HEK293T (cell line): ENCODE results near the gene CYP4F22.

Experiments used
- CTCF ChIA-PET: fragments of 350-600 bp; formaldehyde crosslinking; extraction: SDS; loops from one replicate; lab custom pipeline; 2021; ENCODE audit warnings: antibody characterized with exemption, inconsistent platforms; lab: Yijun Ruan, JAX
- POLR2A ChIA-PET: fragments of 350-600 bp; formaldehyde crosslinking; extraction: SDS; loops from one replicate; lab custom pipeline; 2020; ENCODE audit warnings: antibody characterized with exemption, inconsistent platforms; lab: Yijun Ruan, JAX
- DNase-seq: peaks from one replicate; pipeline ENCODE4 v3.0.0; 2012; ENCODE audit warnings: mixed read lengths; ENCODE audit errors: extremely low spot score
- ARNT ChIP-seq: fragments of 450-650 bp; IDR thresholded peaks from 2 replicates; pipeline ENCODE4 v1.6.1; 2017; ENCODE audit warnings: mild to moderate bottlenecking
- BHLHE40 ChIP-seq: fragments of 450-650 bp; IDR thresholded peaks from 2 replicates; pipeline ENCODE4 v1.6.1; 2016; ENCODE audit warnings: mild to moderate bottlenecking, moderate library complexity, borderline replicate concordance
- CTBP1 ChIP-seq: fragments of 450-650 bp; IDR thresholded peaks from 2 replicates; pipeline ENCODE4 v1.6.1; 2016; ENCODE audit warnings: borderline replicate concordance
- ELF4 ChIP-seq: fragments of 450-650 bp; IDR thresholded peaks from 2 replicates; pipeline ENCODE4 v1.6.1; 2017; ENCODE audit warnings: antibody characterized with exemption
- FOXA1 ChIP-seq: fragments of 450-650 bp; IDR thresholded peaks from 2 replicates; pipeline ENCODE4 v1.6.1; 2016; ENCODE audit warnings: mild to moderate bottlenecking
- FOXK2 ChIP-seq: fragments of 450-650 bp; IDR thresholded peaks from 2 replicates; pipeline ENCODE4 v1.6.1; 2016; ENCODE audit warnings: mild to moderate bottlenecking
- FOXM1 ChIP-seq: fragments of 450-650 bp; IDR thresholded peaks from 2 replicates; pipeline ENCODE4 v1.6.1; 2017; ENCODE audit warnings: mild to moderate bottlenecking, borderline replicate concordance
- HDGF ChIP-seq: fragments of 450-650 bp; IDR thresholded peaks from 2 replicates; pipeline ENCODE4 v1.6.1; 2017; ENCODE audit warnings: antibody characterized with exemption, borderline replicate concordance
- L3MBTL2 ChIP-seq: fragments of 450-650 bp; conservative IDR thresholded peaks from 2 replicates; pipeline ENCODE4 v1.6.1; 2016; ENCODE audit warnings: mild to moderate bottlenecking
- LEF1 ChIP-seq: fragments of 450-650 bp; IDR thresholded peaks from 2 replicates; pipeline ENCODE4 v1.6.1; 2017; ENCODE audit warnings: mild to moderate bottlenecking, borderline replicate concordance
- NFRKB ChIP-seq: fragments of 450-650 bp; IDR thresholded peaks from 2 replicates; pipeline ENCODE4 v1.6.1; 2016; ENCODE audit warnings: mild to moderate bottlenecking, moderate library complexity
- SP1 ChIP-seq: fragments of 450-650 bp; IDR thresholded peaks from 2 replicates; pipeline ENCODE4 v1.6.1; 2017
- SUZ12 ChIP-seq: fragments of 450-650 bp; IDR thresholded peaks from 2 replicates; pipeline ENCODE4 v1.6.1; 2016; ENCODE audit warnings: mild to moderate bottlenecking
- TARDBP ChIP-seq: fragments of 450-650 bp; IDR thresholded peaks from 2 replicates; pipeline ENCODE4 v1.6.1; 2016
- ZNF384 ChIP-seq: fragments of 450-650 bp; IDR thresholded peaks from 2 replicates; pipeline ENCODE4 v1.6.1; 2016
- TF ChIP-seq, protein P1 (sequence below): fragments of 450-650 bp; IDR thresholded peaks from 2 replicates; pipeline ENCODE4 v1.6.1; 2016

Gene CYP4F22

DNA sequence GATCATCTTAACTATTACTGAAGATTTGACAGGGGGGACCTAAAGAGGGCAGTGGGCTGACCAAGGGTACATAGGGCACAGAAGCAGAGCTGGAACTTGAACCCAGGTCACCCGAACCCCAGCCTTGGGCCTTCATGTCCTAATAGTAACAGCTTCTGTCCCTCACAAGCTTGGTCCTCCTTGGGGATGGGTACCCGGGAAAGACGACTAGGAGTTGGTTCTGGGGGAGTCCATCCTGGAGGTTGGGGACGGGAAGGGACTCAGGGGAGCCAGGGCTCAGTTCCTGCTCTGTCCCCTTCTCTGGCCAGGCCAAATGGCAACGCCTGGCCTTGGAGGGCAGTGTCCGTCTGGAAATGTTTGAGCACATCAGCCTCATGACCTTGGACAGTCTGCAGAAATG is 67.1 kb downstream of the CYP4F22 start:
- ChIA-PET CTCF (no interaction called here), POLR2A (no interaction called here)
- no peak for DNase-seq
- no peak for TF ChIP-seq TARDBP
- TF ChIP-seq L3MBTL2 = no peak
- no peak for TF ChIP-seq ELF4
- TF ChIP-seq FOXA1 = no peak
- no peak for TF ChIP-seq LEF1
- no peak for TF ChIP-seq NFRKB
- TF ChIP-seq BHLHE40 = no peak
- no peak for TF ChIP-seq HDGF

- no peak for DNase-seq
- ChIA-PET CTCF (no interaction called here), POLR2A (no interaction called here)
- TF ChIP-seq ZNF384 (no peak), CTBP1 (no peak)
Observed at GRCh38 chr19:15576526-15577156, 68.3 kb downstream of the CYP4F22 start.

GRCh38 chr19:15577184-15577771 is 69.0 kb downstream of the CYP4F22 start:
- TF ChIP-seq SP1 (no peak), FOXK2 (no peak), ARNT (no peak), CTBP1 (no peak), L3MBTL2 (no peak), TARDBP (no peak), HDGF (no peak)
- POLR2A ChIA-PET = no interaction called here
- CTCF ChIA-PET = no interaction called here
- DNase-seq = no peak

DNA sequence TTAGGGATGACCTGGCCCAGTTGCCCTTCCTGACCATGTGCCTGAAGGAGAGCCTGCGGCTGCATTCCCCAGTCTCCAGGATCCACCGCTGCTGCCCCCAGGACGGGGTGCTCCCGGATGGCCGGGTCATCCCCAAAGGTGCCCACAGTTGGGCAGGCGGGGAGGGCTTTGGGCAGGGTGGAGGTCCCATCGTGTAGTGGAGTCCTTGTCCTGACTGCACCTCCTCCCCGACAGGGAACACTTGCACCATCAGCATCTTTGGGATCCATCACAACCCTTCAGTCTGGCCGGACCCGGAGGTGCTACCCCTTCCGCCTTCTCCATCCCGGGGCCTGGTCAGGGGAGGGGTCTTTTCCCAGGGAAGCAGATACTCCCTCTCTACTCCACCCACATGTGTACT is 75.0 kb downstream of the CYP4F22 start:
- POLR2A ChIA-PET = no interaction called here
- TF ChIP-seq CTBP1 (no peak), ZNF384 (no peak), FOXM1 (no peak), SUZ12 (no peak), FOXK2 (no peak), FOXA1 (no peak), NFRKB (no peak), ELF4 (no peak), BHLHE40 (no peak), TARDBP (no peak)
- TF ChIP-seq, protein P1, sequence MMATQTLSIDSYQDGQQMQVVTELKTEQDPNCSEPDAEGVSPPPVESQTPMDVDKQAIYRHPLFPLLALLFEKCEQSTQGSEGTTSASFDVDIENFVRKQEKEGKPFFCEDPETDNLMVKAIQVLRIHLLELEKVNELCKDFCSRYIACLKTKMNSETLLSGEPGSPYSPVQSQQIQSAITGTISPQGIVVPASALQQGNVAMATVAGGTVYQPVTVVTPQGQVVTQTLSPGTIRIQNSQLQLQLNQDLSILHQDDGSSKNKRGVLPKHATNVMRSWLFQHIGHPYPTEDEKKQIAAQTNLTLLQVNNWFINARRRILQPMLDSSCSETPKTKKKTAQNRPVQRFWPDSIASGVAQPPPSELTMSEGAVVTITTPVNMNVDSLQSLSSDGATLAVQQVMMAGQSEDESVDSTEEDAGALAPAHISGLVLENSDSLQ = no peak
- DNase-seq = no peak
- CTCF ChIA-PET = no interaction called here

DNA sequence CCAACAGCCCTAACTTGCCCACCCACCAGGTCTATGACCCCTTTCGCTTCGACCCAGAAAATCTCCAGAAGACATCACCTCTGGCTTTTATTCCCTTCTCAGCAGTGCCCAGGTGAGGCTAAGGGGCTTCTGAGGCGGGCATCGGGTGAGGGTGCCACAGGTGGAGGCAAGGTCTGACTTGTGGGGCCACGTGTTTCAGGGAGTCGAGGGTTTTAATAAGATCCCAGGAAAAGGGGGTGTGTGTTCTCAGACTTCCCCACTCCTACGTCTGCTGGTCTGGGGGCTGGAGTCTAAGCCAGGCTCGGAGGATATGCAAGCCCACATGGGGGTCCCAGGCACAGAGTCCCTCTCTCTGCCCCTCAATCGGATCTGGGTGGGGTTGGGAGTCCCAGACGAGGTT is 75.8 kb downstream of the CYP4F22 start:
- TF ChIP-seq CTBP1 = no peak
- no peak for TF ChIP-seq LEF1
- no peak for TF ChIP-seq ARNT
- TF ChIP-seq TARDBP = no peak
- no peak for TF ChIP-seq FOXA1
- no peak for TF ChIP-seq HDGF
- TF ChIP-seq FOXM1 = no peak
- ChIA-PET POLR2A (no interaction called here), CTCF (no interaction called here)
- no peak for DNase-seq

DNA sequence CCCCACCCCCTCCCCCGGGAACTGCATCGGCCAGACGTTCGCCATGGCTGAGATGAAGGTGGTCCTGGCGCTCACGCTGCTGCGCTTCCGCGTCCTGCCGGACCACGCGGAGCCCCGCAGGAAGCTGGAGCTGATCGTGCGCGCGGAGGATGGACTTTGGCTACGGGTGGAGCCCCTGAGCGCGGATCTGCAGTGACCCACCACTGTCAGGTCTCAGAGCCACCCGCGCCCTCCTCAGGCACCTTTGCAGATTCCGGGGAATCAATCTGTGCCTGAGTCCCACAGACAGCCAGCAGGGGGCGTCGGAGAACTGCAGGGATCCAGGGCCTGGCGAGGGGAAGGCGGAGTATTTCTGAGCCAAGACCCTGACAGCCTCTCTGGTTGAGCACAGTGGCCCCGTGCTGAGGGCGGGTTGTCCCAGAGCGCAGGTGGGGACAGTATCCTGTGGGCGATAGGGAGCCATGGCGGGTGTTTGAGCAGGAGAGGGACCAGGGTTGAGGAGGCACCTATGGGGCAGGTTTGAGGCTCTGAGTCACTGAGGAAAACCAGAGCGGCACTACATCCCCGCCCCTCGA is 76.3 kb downstream of the CYP4F22 start:
- POLR2A ChIA-PET = no interaction called here
- no peak for TF ChIP-seq LEF1
- TF ChIP-seq FOXK2 = no peak
- TF ChIP-seq FOXA1 = no peak
- no peak for TF ChIP-seq CTBP1
- TF ChIP-seq, protein P1 = 0 out of 2 replicates have a peak, but pooled peaks have one; percentile 2
- CTCF ChIA-PET = interaction anchor here (0.6 kb wide), 2 partner anchors 334 to 630 kb away, joined by 3 to 4 read pairs; no protein-coding TSS in a partner anchor
- DNase-seq = peak; percentile 89

- ChIA-PET POLR2A (no interaction called here), CTCF (no interaction called here)
- no peak for DNase-seq
- TF ChIP-seq SUZ12 (no peak), NFRKB (no peak), TARDBP (no peak), BHLHE40 (no peak)
Observed at GRCh38 chr19:15587663-15588062, 79.3 kb downstream of the CYP4F22 start.

- no peak for DNase-seq
- ChIA-PET POLR2A (no interaction called here), CTCF (no interaction called here)
- TF ChIP-seq ELF4 (no peak), FOXM1 (no peak), HDGF (no peak), NFRKB (no peak), SP1 (no peak), SUZ12 (no peak), FOXK2 (no peak), L3MBTL2 (no peak), BHLHE40 (no peak), FOXA1 (no peak), ZNF384 (no peak), CTBP1 (no peak), LEF1 (no peak)
- TF ChIP-seq, protein P1 = no peak
Observed at GRCh38 chr19:15588265-15588664, 79.9 kb downstream of the CYP4F22 start.
